DND-41 (cell line): ENCODE data around the gene DUSP15.

Experiments used
- ATAC-seq: fragments of 200-7000 bp; cut with Tn5 transposase; 3 replicates; pipeline ENCODE4 v1.9.1; 2021; ENCODE audit warnings: low read depth; ENCODE audit not compliant: insufficient read depth
- DNase-seq: peaks from one replicate; pipeline ENCODE4 v3.0.0-alpha.2; 2020
- H2AFZ ChIP-seq: 2 replicates; pipeline ENCODE4 v1.6.0; 2012; ENCODE audit warnings: low read depth, low read length
- H3K27ac ChIP-seq: 2 replicates; pipeline ENCODE4 v1.5.1; 2012; ENCODE audit warnings: low read length, inconsistent platforms
- H3K27me3 ChIP-seq: fragments of 200-600 bp; sonication (generic); 2 replicates; pipeline ENCODE4 v1.6.0; 2012; ENCODE audit warnings: low read length, mild to moderate bottlenecking, inconsistent platforms; ENCODE audit not compliant: insufficient read depth, poor library complexity
- H3K36me3 ChIP-seq: 2 replicates; pipeline ENCODE4 v1.5.1; 2012; ENCODE audit warnings: low read length, inconsistent platforms; ENCODE audit not compliant: insufficient read depth
- H3K4me1 ChIP-seq: 2 replicates; pipeline ENCODE4 v1.5.1; 2012; ENCODE audit warnings: mild to moderate bottlenecking, low read length; ENCODE audit not compliant: insufficient read depth
- H3K4me2 ChIP-seq: 2 replicates; pipeline ENCODE4 v1.6.0; 2012; ENCODE audit warnings: mild to moderate bottlenecking, moderate library complexity, low read length, inconsistent platforms; ENCODE audit not compliant: insufficient read depth
- H3K4me3 ChIP-seq, 2 experiments: fragments of 200-600 bp in 1 of 2; shearing (Covaris generic) in 1 of 2; 2 replicates each; pipeline ENCODE4 v1.5.1; 2012 to 2016; ENCODE audit warnings: inconsistent platforms in 2 of 2, low read length in 2 of 2, mild to moderate bottlenecking in 2 of 2, low read depth in 1 of 2, moderate library complexity in 1 of 2
- H3K79me2 ChIP-seq: 2 replicates; pipeline ENCODE4 v1.6.0; 2012; ENCODE audit warnings: low read length, inconsistent platforms; ENCODE audit not compliant: insufficient read depth
- H3K9ac ChIP-seq: 2 replicates; pipeline ENCODE4 v1.6.0; 2012; ENCODE audit warnings: low read depth, mild to moderate bottlenecking, inconsistent platforms, low read length, moderate library complexity
- H3K9me3 ChIP-seq: 2 replicates; pipeline ENCODE4 v1.5.1; 2012; ENCODE audit warnings: low read length, moderate library complexity, mild to moderate bottlenecking, inconsistent platforms; ENCODE audit not compliant: insufficient read depth, severe bottlenecking
- H4K20me1 ChIP-seq: 2 replicates; pipeline ENCODE4 v1.6.0; 2012; ENCODE audit warnings: low read length; ENCODE audit not compliant: insufficient read depth
- EZH2 ChIP-seq: IDR thresholded peaks from 3 replicates; pipeline ENCODE4 v1.6.1; 2012; ENCODE audit warnings: borderline replicate concordance, low read depth, mild to moderate bottlenecking, moderate library complexity, low read length, inconsistent platforms; ENCODE audit not compliant: severe bottlenecking
- TF ChIP-seq, protein P1 (sequence below): IDR thresholded peaks from 2 replicates; pipeline ENCODE4 v1.5.1; 2012; ENCODE audit warnings: borderline replicate concordance, low read length, moderate library complexity, mild to moderate bottlenecking; ENCODE audit not compliant: poor library complexity, severe bottlenecking; ENCODE audit errors: extremely low read depth

DUSP15 gene

DNA sequence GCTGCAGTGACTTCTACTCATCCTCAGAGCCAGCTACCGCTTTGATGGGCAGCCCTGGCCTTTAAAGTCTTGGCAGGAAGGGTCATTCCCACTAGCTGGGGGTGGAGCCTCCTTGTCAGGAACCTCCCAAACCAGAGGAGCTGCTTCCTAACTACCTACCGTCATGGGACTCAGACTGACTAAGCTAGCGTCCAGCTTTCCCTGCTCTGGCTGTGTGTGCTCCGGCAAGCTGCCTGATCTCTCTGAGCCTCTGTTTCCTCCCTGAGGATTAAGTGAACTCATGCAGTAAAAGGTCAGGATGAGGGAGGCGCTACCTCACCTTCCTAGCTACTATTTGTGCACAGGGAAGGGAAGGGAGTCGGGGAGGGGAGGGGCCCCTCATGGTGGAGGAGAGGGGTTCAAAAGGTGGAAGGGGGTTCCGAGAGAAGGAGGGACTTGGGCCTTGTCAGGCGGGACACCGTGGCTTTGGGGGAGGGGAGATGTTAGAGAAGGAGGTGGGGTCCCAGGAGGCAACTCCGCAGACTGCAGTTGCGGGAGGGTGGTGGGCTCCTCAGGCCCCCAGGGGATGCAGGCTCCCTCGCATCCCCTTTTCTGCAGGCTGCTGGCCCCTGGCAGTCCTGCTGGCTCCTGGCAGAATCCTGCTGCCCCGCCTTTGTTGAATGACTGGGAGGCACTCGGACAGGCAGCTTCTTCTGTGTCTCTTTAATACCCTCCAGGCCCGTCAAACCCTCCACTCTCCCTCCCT is 9.8 kb downstream of the DUSP15 start:
- Histone ChIP-seq H3K4me3 (peak overlapping the region; percentile 32 to 76; a peak in 3 of 4 replicates), H3K27me3 (peaks cover 38% of the 10 kb centered on the region), H3K9ac (peak overlapping the region; percentile 68), H2AFZ (peak overlapping the region; percentile 93), H3K27ac (no peak overlapping the region; the same call in 1 of the 2 replicates), H4K20me1 (no peaks in the 10 kb centered on the region), H3K9me3 (no peaks in the 10 kb centered on the region), H3K4me1 (peaks cover 20% of the 10 kb centered on the region), H3K36me3 (no peaks in the 10 kb centered on the region), H3K79me2 (no peaks in the 10 kb centered on the region), H3K4me2 (peak overlapping the region; percentile 99)
- TF ChIP-seq, protein P1, sequence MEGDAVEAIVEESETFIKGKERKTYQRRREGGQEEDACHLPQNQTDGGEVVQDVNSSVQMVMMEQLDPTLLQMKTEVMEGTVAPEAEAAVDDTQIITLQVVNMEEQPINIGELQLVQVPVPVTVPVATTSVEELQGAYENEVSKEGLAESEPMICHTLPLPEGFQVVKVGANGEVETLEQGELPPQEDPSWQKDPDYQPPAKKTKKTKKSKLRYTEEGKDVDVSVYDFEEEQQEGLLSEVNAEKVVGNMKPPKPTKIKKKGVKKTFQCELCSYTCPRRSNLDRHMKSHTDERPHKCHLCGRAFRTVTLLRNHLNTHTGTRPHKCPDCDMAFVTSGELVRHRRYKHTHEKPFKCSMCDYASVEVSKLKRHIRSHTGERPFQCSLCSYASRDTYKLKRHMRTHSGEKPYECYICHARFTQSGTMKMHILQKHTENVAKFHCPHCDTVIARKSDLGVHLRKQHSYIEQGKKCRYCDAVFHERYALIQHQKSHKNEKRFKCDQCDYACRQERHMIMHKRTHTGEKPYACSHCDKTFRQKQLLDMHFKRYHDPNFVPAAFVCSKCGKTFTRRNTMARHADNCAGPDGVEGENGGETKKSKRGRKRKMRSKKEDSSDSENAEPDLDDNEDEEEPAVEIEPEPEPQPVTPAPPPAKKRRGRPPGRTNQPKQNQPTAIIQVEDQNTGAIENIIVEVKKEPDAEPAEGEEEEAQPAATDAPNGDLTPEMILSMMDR: peak; percentile 3
- peak; percentile 24 for TF ChIP-seq EZH2
- DNase-seq: no peak
- ATAC-seq: no peak

DNA sequence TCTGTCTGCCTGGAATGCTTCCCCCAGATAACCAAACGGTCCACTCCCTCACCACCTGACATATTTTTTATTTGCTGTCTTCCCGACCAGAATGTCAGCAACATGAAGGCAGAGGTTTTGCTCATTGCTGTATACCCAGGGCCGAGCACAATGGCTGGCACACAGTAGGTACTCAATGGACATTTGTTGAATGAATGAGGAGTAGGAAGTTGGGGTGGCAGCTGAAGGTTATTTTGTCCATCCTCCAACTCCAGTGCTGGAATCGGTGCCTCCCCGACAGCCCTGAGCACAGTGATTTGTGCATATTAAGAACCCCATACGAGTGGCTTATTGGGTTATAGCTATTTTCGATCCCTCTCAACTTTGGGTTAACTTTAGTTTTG is 10.3 kb downstream of the DUSP15 start:
- Histone ChIP-seq H3K9me3 (no peaks in the 10 kb centered on the region), H3K9ac (no peak overlapping the region), H3K4me1 (peaks cover 20% of the 10 kb centered on the region), H3K4me2 (peak overlapping the region; percentile 99; the same call in 1 of the 2 replicates), H2AFZ (no peak overlapping the region), H3K36me3 (no peaks in the 10 kb centered on the region), H3K4me3 (no peak overlapping the region), H3K79me2 (no peaks in the 10 kb centered on the region), H3K27me3 (peaks cover 43% of the 10 kb centered on the region), H4K20me1 (no peaks in the 10 kb centered on the region), H3K27ac (no peak overlapping the region)
- no peak for DNase-seq
- ATAC-seq: no peak
- no peak for TF ChIP-seq EZH2
- TF ChIP-seq, protein P1: no peak

DNA sequence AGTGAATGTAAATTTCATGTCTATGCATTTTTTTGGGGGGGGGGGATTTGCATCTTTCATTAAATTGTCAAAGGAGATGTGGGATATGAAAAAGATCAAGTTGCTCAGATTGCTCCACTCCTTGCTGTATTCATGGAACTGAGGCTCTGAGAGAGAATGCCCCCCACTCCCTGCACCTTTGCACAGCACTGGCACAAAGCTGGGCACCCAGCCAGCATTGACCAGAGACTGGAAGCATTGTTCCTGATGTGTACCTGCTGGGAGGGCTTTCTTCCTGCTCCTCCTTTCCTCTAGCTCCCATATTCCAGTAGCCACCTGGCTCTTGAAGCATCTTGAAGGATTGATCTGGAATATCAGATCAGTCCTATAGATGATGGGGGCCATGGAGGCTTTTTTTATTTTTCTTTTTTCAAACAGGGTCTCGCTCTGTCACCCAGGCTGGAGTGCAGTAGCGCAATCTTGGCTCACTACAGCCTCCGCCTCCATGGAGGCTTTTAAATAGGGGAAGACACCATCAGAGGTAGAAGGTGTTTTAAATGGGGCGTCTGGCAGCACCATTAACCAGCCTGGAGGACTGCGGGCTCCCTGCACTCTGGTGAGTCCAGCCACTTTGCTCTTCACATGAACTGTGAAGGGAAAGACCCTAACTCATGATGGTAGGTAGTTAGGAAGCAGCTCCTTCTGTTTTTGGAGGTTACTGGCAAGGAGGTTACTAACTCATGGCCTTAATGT is 10.9 kb downstream of the DUSP15 start:
- no peak for TF ChIP-seq EZH2
- TF ChIP-seq, protein P1: no peak
- Histone ChIP-seq H3K36me3 (no peaks in the 10 kb centered on the region), H3K27ac (no peak overlapping the region), H3K9me3 (no peaks in the 10 kb centered on the region), H4K20me1 (no peaks in the 10 kb centered on the region), H3K27me3 (peaks cover 44% of the 10 kb centered on the region), H3K4me3 (no peak overlapping the region), H3K4me1 (peaks cover 20% of the 10 kb centered on the region), H2AFZ (no peak overlapping the region), H3K79me2 (no peaks in the 10 kb centered on the region), H3K4me2 (no peak overlapping the region), H3K9ac (no peak overlapping the region)
- ATAC-seq (no peak), DNase-seq (no peak)
